Endodermal cell (in vitro differentiated cells): ENCODE results near the gene CCR5AS.

ENCODE experiments used
- DNase-seq: peaks from one replicate; pipeline ENCODE4 v3.0.0-alpha.2; 2017
- H3K27ac ChIP-seq: 2 replicates; pipeline ENCODE4 v1.5.1; 2013; ENCODE audit warnings: mild to moderate bottlenecking, low read depth, low read length, moderate library complexity
- H3K27me3 ChIP-seq: 2 replicates; pipeline ENCODE4 v1.6.1; 2013; ENCODE audit warnings: mild to moderate bottlenecking, low read length, moderate library complexity; ENCODE audit not compliant: insufficient read depth, control insufficient read depth, poor library complexity, severe bottlenecking
- H3K36me3 ChIP-seq: 2 replicates; pipeline ENCODE4 v1.7.0; 2013; ENCODE audit warnings: mild to moderate bottlenecking, low read length, moderate library complexity; ENCODE audit not compliant: control insufficient read depth, insufficient read depth
- H3K4me1 ChIP-seq: one replicate; pipeline ENCODE4 v1.7.0; 2013; ENCODE audit warnings: low read length; ENCODE audit not compliant: control insufficient read depth, insufficient read depth
- H3K4me3 ChIP-seq: 2 replicates; pipeline ENCODE4 v1.5.1; 2013; ENCODE audit warnings: mild to moderate bottlenecking, low read length, moderate library complexity
- H3K9ac ChIP-seq: 2 replicates; pipeline ENCODE4 v1.6.1; 2013; ENCODE audit warnings: mild to moderate bottlenecking, low read length, moderate library complexity; ENCODE audit not compliant: poor library complexity, severe bottlenecking; ENCODE audit errors: extremely low read depth
- H3K9me3 ChIP-seq: 2 replicates; pipeline ENCODE4 v1.6.1; 2013; ENCODE audit warnings: mild to moderate bottlenecking, low read length, moderate library complexity; ENCODE audit not compliant: control insufficient read depth
- H3K27ac Mint-ChIP-seq: 2 replicates; pipeline ENCODE4 v1.8.0; 2020; ENCODE audit warnings: mixed read lengths
- H3K27me3 Mint-ChIP-seq: 2 replicates; pipeline ENCODE4 v1.8.0; 2021; ENCODE audit warnings: mild to moderate bottlenecking, mixed read lengths; ENCODE audit not compliant: insufficient read depth
- H3K36me3 Mint-ChIP-seq: 2 replicates; pipeline ENCODE4 v1.8.0; 2020; ENCODE audit warnings: low read depth, mixed read lengths
- H3K4me1 Mint-ChIP-seq: 2 replicates; pipeline ENCODE4 v1.8.0; 2020; ENCODE audit warnings: mixed read lengths
- H3K4me3 Mint-ChIP-seq: 2 replicates; pipeline ENCODE4 v1.8.0; 2020; ENCODE audit warnings: mild to moderate bottlenecking, moderate library complexity, mixed read lengths
- H3K9me3 Mint-ChIP-seq: 2 replicates; pipeline ENCODE4 v1.8.0; 2020; ENCODE audit warnings: mild to moderate bottlenecking, mixed read lengths
- CTCF ChIP-seq: fragments of 200-600 bp; sonication (generic); conservative IDR thresholded peaks from 2 replicates; pipeline ENCODE4 v1.5.0; 2021; ENCODE audit warnings: antibody characterized with exemption, mild to moderate bottlenecking
- WGBS, 2 experiments: methylation state at CpG; one replicate each; pipeline versions ENCODE4 v1.1.5 to v1.1.7; 2013; ENCODE audit warnings: missing lambda C conversion rate in 2 of 2, mixed read lengths in 1 of 2; ENCODE audit not compliant: insufficient coverage in 1 of 2, insufficient read length in 1 of 2; 5-methylcytosine and 5-hydroxymethylcytosine counted together

Gene CCR5AS

GRCh38 chr3:46325645-46326300 is 81.1 kb downstream of the CCR5AS start:
- Mint-ChIP-seq H3K4me1 (no peaks in the 10 kb centered on the region), H3K9me3 (peaks cover 2% of the 10 kb centered on the region), H3K4me3 (no peak overlapping the region), H3K36me3 (no peaks in the 10 kb centered on the region), H3K27ac (no peak overlapping the region), H3K27me3 (peaks cover 7% of the 10 kb centered on the region)
- WGBS, 2 experiments = 84 to 100% methylated on average over 1 of the region's 1 CpG
- Histone ChIP-seq H3K27ac (no peak overlapping the region), H3K4me1 (no peaks in the 10 kb centered on the region), H3K27me3 (peaks cover 24% of the 10 kb centered on the region), H3K9ac (no peak overlapping the region), H3K4me3 (no peak overlapping the region), H3K36me3 (no peaks in the 10 kb centered on the region), H3K9me3 (no peaks in the 10 kb centered on the region)
- no peak for DNase-seq
- TF ChIP-seq CTCF = no peak

GRCh38 chr3:46324036-46324435 is 82.8 kb downstream of the CCR5AS start:
- Mint-ChIP-seq H3K27ac (no peak overlapping the region), H3K9me3 (peaks cover 7% of the 10 kb centered on the region), H3K27me3 (peaks cover 9% of the 10 kb centered on the region), H3K36me3 (no peaks in the 10 kb centered on the region), H3K4me1 (no peaks in the 10 kb centered on the region), H3K4me3 (no peak overlapping the region)
- H3K9ac ChIP-seq = no peak overlapping the region
- no peaks in the 10 kb centered on the region for H3K36me3 ChIP-seq
- no peak for DNase-seq
- no peak overlapping the region for H3K27ac ChIP-seq
- H3K4me1 ChIP-seq = no peaks in the 10 kb centered on the region
- WGBS, 2 experiments = 91 to 100% methylated on average over 1 to 2 of the region's 2 CpGs
- H3K9me3 ChIP-seq = no peaks in the 10 kb centered on the region
- TF ChIP-seq CTCF = no peak
- H3K4me3 ChIP-seq = no peak overlapping the region
- H3K27me3 ChIP-seq = peaks cover 24% of the 10 kb centered on the region

- no peak overlapping the region for H3K9ac ChIP-seq
- 85 to 100% methylated on average over 1 of the region's 1 CpG for WGBS, 2 experiments
- peaks cover 24% of the 10 kb centered on the region for H3K27me3 ChIP-seq
- Mint-ChIP-seq H3K4me3 (no peak overlapping the region), H3K4me1 (no peaks in the 10 kb centered on the region), H3K27me3 (peaks cover 9% of the 10 kb centered on the region), H3K36me3 (no peaks in the 10 kb centered on the region), H3K9me3 (peaks cover 15% of the 10 kb centered on the region), H3K27ac (no peak overlapping the region)
- no peaks in the 10 kb centered on the region for H3K36me3 ChIP-seq
- no peak overlapping the region for H3K27ac ChIP-seq
- no peak for TF ChIP-seq CTCF
- no peak overlapping the region for H3K4me3 ChIP-seq
- H3K9me3 ChIP-seq = peaks cover under 1% of the 10 kb centered on the region
- no peak for DNase-seq
- H3K4me1 ChIP-seq = no peaks in the 10 kb centered on the region
Observed at GRCh38 chr3:46321461-46322104, 85.3 kb downstream of the CCR5AS start.
